NOMO-1 treated with dmso at 0.1 percent for 144 hours (cell line): Measurements from ENCODE around the gene LRRFIP1.
"Not testable (repeated sequence)": the region's sequence is repeated elsewhere in the genome, so short reads cannot be mapped to it uniquely, and the experiment has no call there.

ENCODE experiments used
- DNase-seq: peaks from one replicate; lab custom pipeline; 2025; ENCODE audit not compliant: unreplicated experiment; lab: John Stamatoyannopoulos, UW

Gene LRRFIP1

GRCh38 chr2:237765122-237765521 lies 137.7 kb downstream of the LRRFIP1 start:
- not testable (repeated sequence) for DNase-seq

- DNase-seq: no peak
Measured at GRCh38 chr2:237765875-237766274, 138.5 kb downstream of the LRRFIP1 start.

GRCh38 chr2:237766340-237766739 lies 139.0 kb downstream of the LRRFIP1 start:
- DNase-seq: no peak

- no peak for DNase-seq
Measured at GRCh38 chr2:237772513-237772912, 145.1 kb downstream of the LRRFIP1 start.

GRCh38 chr2:237773826-237774225 lies 146.4 kb downstream of the LRRFIP1 start:
- no peak for DNase-seq

- DNase-seq: peak; percentile 7
Measured at GRCh38 chr2:237774811-237775553, 147.6 kb downstream of the LRRFIP1 start.

GRCh38 chr2:237779521-237779920 lies 152.1 kb downstream of the LRRFIP1 start:
- DNase-seq: no peak

GRCh38 chr2:237782181-237782580 lies 154.8 kb downstream of the LRRFIP1 start:
- no peak for DNase-seq

- DNase-seq: not testable (repeated sequence)
Measured at GRCh38 chr2:237783678-237784077, 156.3 kb downstream of the LRRFIP1 start.

- DNase-seq: no peak
Measured at GRCh38 chr2:237786936-237787335, 159.5 kb downstream of the LRRFIP1 start.

GRCh38 chr2:237790353-237790752 lies 163.0 kb downstream of the LRRFIP1 start:
- no peak for DNase-seq

- no peak for DNase-seq
Measured at GRCh38 chr2:237791977-237792727, 164.8 kb downstream of the LRRFIP1 start.

GRCh38 chr2:237797253-237797652 lies 169.9 kb downstream of the LRRFIP1 start:
- DNase-seq: no peak

GRCh38 chr2:237798236-237799059 lies 171.1 kb downstream of the LRRFIP1 start, which contains the start of gene RBM44:
Gene RBM44, plus strand, starts transcription at chr2:237798779. Its CDS starts 14,831 bp downstream, at chr2:237813610.
- DNase-seq: no peak

- DNase-seq: no peak
Measured at GRCh38 chr2:237799060-237799428, 171.7 kb downstream of the LRRFIP1 start.

- no peak for DNase-seq
Measured at GRCh38 chr2:237801466-237801865, 174.1 kb downstream of the LRRFIP1 start.

- DNase-seq: no peak
Measured at GRCh38 chr2:237806334-237806733, 178.9 kb downstream of the LRRFIP1 start.

- no peak for DNase-seq
Measured at GRCh38 chr2:237815637-237816036, 188.2 kb downstream of the LRRFIP1 start.

GRCh38 chr2:237816531-237816930 lies 189.1 kb downstream of the LRRFIP1 start:
- no peak for DNase-seq

- DNase-seq: no peak
Measured at GRCh38 chr2:237818066-237818473, 190.7 kb downstream of the LRRFIP1 start.

GRCh38 chr2:237819231-237819630 lies 191.8 kb downstream of the LRRFIP1 start:
- DNase-seq: no peak
